ENCODE data around the gene MFSD2A. TPM values are rescaled to one million over a fixed set of nuclear protein-coding genes. Genes with fewer than 3 reads are reported as not detected.

MFSD2A gene
- total RNA-seq, 1 experiment from 2014 or later: 8.0 TPM

- no peaks in the 10 kb centered on the region for H3K36me3 ChIP-seq (ENCODE audit: control insufficient read depth in 1 of 2, insufficient read depth in 2 of 2, low read length in 2 of 2)
- no peaks in the 10 kb centered on the region for H3K27me3 ChIP-seq (ENCODE audit: insufficient read depth, low read length)
- no peaks in the 10 kb centered on the region for H4K20me1 ChIP-seq (ENCODE audit: insufficient read depth)
- no peak overlapping the region for H3K4me2 ChIP-seq (ENCODE audit: low read length)
- POLR2A ChIA-PET: no interaction called here
- H3K79me2 ChIP-seq (ENCODE audit: insufficient read depth, low read length): 0 out of 2 replicates have a peak, but pooled peaks cover 8% of the 10 kb centered on the region
- no peaks in the 10 kb centered on the region for H3K9me2 ChIP-seq (ENCODE audit: insufficient read depth)
- intact Hi-C loops (cut with micrococcal nuclease): no loop called here
- BruUV-seq (replicated peaks): no TSS peak
- peaks cover 10 to 23% of the 10 kb centered on the region in 2 experiments for H3K4me1 ChIP-seq (ENCODE audit: control insufficient read depth in 1 of 2, insufficient read depth in 2 of 2, low read length in 2 of 2)
- peaks cover 0 to 4% of the 10 kb centered on the region in 2 experiments; a peak in 1 of 4 replicates for H3K9me3 ChIP-seq (ENCODE audit: control insufficient read depth in 1 of 2, insufficient read depth in 1 of 2, low read depth in 1 of 2, low read length in 2 of 2)
- CTCF ChIA-PET: no interaction called here
- TF ChIP-seq, protein P1, sequence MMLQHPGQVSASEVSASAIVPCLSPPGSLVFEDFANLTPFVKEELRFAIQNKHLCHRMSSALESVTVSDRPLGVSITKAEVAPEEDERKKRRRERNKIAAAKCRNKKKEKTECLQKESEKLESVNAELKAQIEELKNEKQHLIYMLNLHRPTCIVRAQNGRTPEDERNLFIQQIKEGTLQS (IDR thresholded peaks at IDR 0.05): no peak
- no peak for TF ChIP-seq ELF1 (IDR thresholded peaks at IDR 0.05; ENCODE audit: borderline replicate concordance, low read depth)
- TF ChIP-seq, protein P2, sequence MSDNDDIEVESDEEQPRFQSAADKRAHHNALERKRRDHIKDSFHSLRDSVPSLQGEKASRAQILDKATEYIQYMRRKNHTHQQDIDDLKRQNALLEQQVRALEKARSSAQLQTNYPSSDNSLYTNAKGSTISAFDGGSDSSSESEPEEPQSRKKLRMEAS (IDR thresholded peaks at IDR 0.05): no peak
- TF ChIP-seq POLR2A (IDR thresholded peaks at IDR 0.05; ENCODE audit: borderline replicate concordance, extremely low read depth, insufficient read depth, insufficient read length): no peak
- TF ChIP-seq ZFX (IDR thresholded peaks at IDR 0.05): no peak
- TF ChIP-seq RAD21 (IDR thresholded peaks at IDR 0.05; ENCODE audit: low read depth): no peak
- no peak for TF ChIP-seq EGR1 (IDR thresholded peaks at IDR 0.05; ENCODE audit: low read depth)
- TF ChIP-seq, protein P3, sequence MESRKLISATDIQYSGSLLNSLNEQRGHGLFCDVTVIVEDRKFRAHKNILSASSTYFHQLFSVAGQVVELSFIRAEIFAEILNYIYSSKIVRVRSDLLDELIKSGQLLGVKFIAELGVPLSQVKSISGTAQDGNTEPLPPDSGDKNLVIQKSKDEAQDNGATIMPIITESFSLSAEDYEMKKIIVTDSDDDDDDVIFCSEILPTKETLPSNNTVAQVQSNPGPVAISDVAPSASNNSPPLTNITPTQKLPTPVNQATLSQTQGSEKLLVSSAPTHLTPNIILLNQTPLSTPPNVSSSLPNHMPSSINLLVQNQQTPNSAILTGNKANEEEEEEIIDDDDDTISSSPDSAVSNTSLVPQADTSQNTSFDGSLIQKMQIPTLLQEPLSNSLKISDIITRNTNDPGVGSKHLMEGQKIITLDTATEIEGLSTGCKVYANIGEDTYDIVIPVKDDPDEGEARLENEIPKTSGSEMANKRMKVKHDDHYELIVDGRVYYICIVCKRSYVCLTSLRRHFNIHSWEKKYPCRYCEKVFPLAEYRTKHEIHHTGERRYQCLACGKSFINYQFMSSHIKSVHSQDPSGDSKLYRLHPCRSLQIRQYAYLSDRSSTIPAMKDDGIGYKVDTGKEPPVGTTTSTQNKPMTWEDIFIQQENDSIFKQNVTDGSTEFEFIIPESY (IDR thresholded peaks at IDR 0.05; ENCODE audit: extremely low read depth, insufficient replicate concordance, low read length): no peak
- no peak for TF ChIP-seq POLR2AphosphoS5 (IDR thresholded peaks at IDR 0.05; ENCODE audit: low read depth, low read length)
- no peak for TF ChIP-seq TCF7L2 (IDR thresholded peaks at IDR 0.05; ENCODE audit: borderline replicate concordance, extremely low read depth, insufficient read depth, insufficient read length)
- no peak for TF ChIP-seq SP1 (IDR thresholded peaks at IDR 0.05; ENCODE audit: low read depth)
- TF ChIP-seq, protein P4, sequence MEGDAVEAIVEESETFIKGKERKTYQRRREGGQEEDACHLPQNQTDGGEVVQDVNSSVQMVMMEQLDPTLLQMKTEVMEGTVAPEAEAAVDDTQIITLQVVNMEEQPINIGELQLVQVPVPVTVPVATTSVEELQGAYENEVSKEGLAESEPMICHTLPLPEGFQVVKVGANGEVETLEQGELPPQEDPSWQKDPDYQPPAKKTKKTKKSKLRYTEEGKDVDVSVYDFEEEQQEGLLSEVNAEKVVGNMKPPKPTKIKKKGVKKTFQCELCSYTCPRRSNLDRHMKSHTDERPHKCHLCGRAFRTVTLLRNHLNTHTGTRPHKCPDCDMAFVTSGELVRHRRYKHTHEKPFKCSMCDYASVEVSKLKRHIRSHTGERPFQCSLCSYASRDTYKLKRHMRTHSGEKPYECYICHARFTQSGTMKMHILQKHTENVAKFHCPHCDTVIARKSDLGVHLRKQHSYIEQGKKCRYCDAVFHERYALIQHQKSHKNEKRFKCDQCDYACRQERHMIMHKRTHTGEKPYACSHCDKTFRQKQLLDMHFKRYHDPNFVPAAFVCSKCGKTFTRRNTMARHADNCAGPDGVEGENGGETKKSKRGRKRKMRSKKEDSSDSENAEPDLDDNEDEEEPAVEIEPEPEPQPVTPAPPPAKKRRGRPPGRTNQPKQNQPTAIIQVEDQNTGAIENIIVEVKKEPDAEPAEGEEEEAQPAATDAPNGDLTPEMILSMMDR (IDR thresholded peaks at IDR 0.05 in 2 of 3, conservative IDR thresholded peaks at IDR 0.05 in 1 of 3; ENCODE audit: borderline replicate concordance in 1 of 3, insufficient read depth in 1 of 3, low read depth in 2 of 3, low read length in 2 of 3): no peak
- TF ChIP-seq ZNF274 (IDR thresholded peaks at IDR 0.05; ENCODE audit: low read depth, low read length): no peak
- TF ChIP-seq YY1 (IDR thresholded peaks at IDR 0.05; ENCODE audit: extremely low read depth, insufficient replicate concordance, low read depth, low read length): no peak
- no peak overlapping the region for H3K4me3 ChIP-seq (replicated peaks in 1 of 2; ENCODE audit: low read depth in 1 of 2, low read length in 2 of 2)
- RAD21 ChIA-PET (ENCODE audit: low non-redundant PET in 1 of 2, low total read pairs in 2 of 2, uncharacterized antibody in 2 of 2, unreplicated experiment in 2 of 2): no interaction called here
- no peak overlapping the region for H3K9ac ChIP-seq (ENCODE audit: low read length)
- DNase-seq (ENCODE audit: low read depth, low spot score): no peak
- H3K27ac ChIP-seq (ENCODE audit: low read depth, low read length): no peak overlapping the region
- no peak overlapping the region for H2AFZ ChIP-seq (ENCODE audit: low read depth, low read length, poor library complexity, severe bottlenecking)
- ATAC-seq: no peak
Observed at GRCh38 chr1:39952359-39953110, 2.4 kb upstream of the MFSD2A start.
